ENCODE data around the gene ASPA. TPM values are rescaled to one million over a fixed set of nuclear protein-coding genes. Genes with fewer than 3 reads are reported as not detected.

ASPA gene
- total RNA-seq, 1 donor from 2014 or later: not detected

DNA sequence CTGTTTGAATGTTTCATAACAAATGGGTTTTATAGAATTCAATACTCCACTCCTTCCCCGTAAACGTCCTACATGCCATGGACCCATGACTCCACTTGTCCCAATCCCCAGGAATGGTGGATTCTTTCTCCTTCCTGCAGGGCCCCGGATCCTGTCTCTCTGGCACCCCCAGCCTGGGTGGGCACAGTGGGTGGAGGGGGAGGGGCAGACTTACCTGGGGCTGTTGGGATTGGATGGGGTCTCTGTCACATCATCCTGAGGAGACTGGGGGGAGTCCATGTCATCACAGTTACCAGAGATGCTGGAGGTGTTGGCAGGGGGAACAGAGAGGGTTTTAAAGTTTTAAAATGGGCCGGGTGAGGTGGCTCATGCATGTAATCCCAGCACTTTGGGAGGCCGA, 68.6 kb downstream of the ASPA start:
- no peak overlapping the region for H3K27ac Mint-ChIP-seq (ENCODE audit: unreplicated experiment)
- H3K36me3 Mint-ChIP-seq (ENCODE audit: low read depth): peaks cover under 1% of the 10 kb centered on the region
- H3K9me3 Mint-ChIP-seq: peaks cover 3% of the 10 kb centered on the region
- no peaks in the 10 kb centered on the region for H3K27me3 Mint-ChIP-seq (ENCODE audit: low read depth)
- H3K4me3 Mint-ChIP-seq: no peak overlapping the region
- peaks cover 5% of the 10 kb centered on the region for H3K4me1 Mint-ChIP-seq
- DNase-seq (ENCODE audit: low read depth, low spot score): no peak
- TF ChIP-seq, protein P1, sequence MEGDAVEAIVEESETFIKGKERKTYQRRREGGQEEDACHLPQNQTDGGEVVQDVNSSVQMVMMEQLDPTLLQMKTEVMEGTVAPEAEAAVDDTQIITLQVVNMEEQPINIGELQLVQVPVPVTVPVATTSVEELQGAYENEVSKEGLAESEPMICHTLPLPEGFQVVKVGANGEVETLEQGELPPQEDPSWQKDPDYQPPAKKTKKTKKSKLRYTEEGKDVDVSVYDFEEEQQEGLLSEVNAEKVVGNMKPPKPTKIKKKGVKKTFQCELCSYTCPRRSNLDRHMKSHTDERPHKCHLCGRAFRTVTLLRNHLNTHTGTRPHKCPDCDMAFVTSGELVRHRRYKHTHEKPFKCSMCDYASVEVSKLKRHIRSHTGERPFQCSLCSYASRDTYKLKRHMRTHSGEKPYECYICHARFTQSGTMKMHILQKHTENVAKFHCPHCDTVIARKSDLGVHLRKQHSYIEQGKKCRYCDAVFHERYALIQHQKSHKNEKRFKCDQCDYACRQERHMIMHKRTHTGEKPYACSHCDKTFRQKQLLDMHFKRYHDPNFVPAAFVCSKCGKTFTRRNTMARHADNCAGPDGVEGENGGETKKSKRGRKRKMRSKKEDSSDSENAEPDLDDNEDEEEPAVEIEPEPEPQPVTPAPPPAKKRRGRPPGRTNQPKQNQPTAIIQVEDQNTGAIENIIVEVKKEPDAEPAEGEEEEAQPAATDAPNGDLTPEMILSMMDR (conservative IDR thresholded peaks at IDR 0.05): no peak

DNA sequence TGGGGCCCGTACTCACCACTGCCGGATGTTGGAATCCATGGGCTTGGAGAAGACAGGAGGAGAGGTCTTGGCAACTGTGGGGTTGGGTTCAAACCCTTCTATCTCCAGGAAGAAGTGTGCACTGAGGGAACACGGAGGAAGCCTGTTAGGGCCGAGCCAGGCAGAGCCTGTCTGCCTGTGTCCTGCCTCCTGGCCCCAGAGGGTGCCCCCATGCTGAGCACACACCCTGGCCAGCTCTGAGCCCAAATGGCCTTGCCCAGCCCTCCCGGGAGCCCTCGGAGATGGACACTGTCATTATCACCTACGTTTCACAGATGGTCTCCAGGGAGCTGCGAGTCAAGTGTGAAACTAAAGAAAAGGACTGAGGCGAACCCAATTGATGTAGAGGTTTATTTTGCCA, 69.4 kb downstream of the ASPA start:
- peaks cover 4% of the 10 kb centered on the region for H3K36me3 Mint-ChIP-seq (ENCODE audit: low read depth)
- no peak overlapping the region for H3K4me3 Mint-ChIP-seq
- TF ChIP-seq, protein P1 (conservative IDR thresholded peaks at IDR 0.05): no peak
- peaks cover 4% of the 10 kb centered on the region for H3K27me3 Mint-ChIP-seq (ENCODE audit: low read depth)
- peaks cover 3% of the 10 kb centered on the region for H3K4me1 Mint-ChIP-seq
- H3K27ac Mint-ChIP-seq (ENCODE audit: unreplicated experiment): no peak overlapping the region
- no peak for DNase-seq (ENCODE audit: low read depth, low spot score)
- H3K9me3 Mint-ChIP-seq: peaks cover 9% of the 10 kb centered on the region

DNA sequence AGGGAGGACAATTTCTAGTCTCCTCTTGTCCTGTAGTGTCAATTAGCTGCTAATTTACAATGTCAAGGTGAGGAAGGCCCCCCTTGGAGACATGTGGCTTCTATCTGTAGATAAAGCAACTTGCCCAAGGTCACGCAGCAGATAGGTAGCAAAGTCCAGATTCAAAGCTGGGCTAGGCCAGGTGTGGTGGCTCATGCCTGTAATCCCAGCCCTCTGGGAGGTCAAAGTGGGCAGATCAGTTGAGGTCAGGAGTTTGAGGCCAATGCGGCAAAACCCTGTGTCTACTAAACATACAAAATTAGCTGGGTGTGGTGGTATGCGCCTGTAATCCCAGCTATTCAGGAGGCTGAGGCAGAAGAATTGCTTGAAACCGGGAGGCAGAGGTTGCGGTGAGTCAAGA, 70.7 kb downstream of the ASPA start:
- H3K9me3 Mint-ChIP-seq: peaks cover 9% of the 10 kb centered on the region
- H3K36me3 Mint-ChIP-seq (ENCODE audit: low read depth): peaks cover 4% of the 10 kb centered on the region
- H3K27ac Mint-ChIP-seq (ENCODE audit: unreplicated experiment): peak overlapping the region; percentile 93
- H3K27me3 Mint-ChIP-seq (ENCODE audit: low read depth): peaks cover 4% of the 10 kb centered on the region
- TF ChIP-seq, protein P1 (conservative IDR thresholded peaks at IDR 0.05): no peak
- H3K4me1 Mint-ChIP-seq: no peaks in the 10 kb centered on the region
- DNase-seq (ENCODE audit: low read depth, low spot score): no peak
- H3K4me3 Mint-ChIP-seq: no peak overlapping the region

DNA sequence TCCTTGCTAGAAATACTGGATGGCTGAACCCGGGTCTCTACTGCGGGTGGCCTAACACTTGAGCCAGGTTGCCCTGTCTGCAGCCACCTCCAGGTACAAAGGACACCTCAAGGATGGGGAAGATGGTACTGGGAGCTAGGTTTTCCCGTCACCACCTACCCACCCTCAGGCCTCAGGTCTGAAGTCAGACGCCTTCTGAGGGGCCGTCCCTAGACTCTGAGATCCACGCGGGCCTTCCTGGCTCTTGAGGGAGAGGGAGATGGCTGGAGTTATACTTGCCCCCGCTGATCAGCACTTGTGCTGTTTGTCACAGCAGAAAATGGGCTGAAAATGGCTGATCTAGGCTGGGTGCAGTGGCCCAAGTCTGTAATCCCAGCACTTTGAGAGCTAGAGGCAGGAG, 71.2 kb downstream of the ASPA start:
- Mint-ChIP-seq H3K27ac (ENCODE audit: unreplicated experiment) (no peak overlapping the region), H3K9me3 (peaks cover 9% of the 10 kb centered on the region)
- no peak for DNase-seq (ENCODE audit: low read depth, low spot score)

DNA sequence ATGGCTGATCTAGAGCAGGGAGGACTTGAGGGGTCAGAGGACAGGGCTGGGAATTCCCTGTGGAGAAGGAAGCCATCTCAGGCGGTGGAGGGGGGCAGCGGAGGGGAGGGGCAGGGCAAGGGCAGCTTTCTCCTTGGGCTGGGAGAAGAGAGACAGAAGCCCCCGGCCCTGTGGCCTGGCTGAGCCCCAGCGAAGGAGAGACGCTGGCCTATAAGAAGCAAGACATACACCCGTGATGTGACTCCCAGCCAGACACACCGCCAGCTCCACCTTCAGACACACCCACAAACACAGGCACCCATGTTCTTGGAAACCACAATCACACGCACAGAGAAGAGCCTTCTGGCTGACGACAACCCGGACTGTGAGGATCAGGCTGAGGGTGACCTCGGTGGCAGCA, 71.8 kb downstream of the ASPA start:
- Mint-ChIP-seq H3K4me3 (no peak overlapping the region), H3K9me3 (peaks cover 9% of the 10 kb centered on the region), H3K36me3 (ENCODE audit: low read depth) (peaks cover 4% of the 10 kb centered on the region), H3K4me1 (no peaks in the 10 kb centered on the region), H3K27ac (ENCODE audit: unreplicated experiment) (no peak overlapping the region), H3K27me3 (ENCODE audit: low read depth) (peaks cover 4% of the 10 kb centered on the region)
- TF ChIP-seq, protein P1 (conservative IDR thresholded peaks at IDR 0.05): no peak
- no peak for DNase-seq (ENCODE audit: low read depth, low spot score)

More for the DNA sequence above, 71.2 kb downstream of the ASPA start:
- Mint-ChIP-seq H3K4me1 (no peaks in the 10 kb centered on the region), H3K4me3 (no peak overlapping the region), H3K27me3 (ENCODE audit: low read depth) (peaks cover 4% of the 10 kb centered on the region), H3K36me3 (ENCODE audit: low read depth) (peaks cover 4% of the 10 kb centered on the region)
- TF ChIP-seq, protein P1 (conservative IDR thresholded peaks at IDR 0.05): no peak
